WTC11 (cell line): Measurements from ENCODE around the gene OR1L6. TPM values are rescaled to one million over a fixed set of nuclear protein-coding genes. Genes with fewer than 3 reads are reported as not detected.

Experiments
- ATAC-seq: fragments of 200-7000 bp; cut with Tn5 transposase; 2 replicates; pipeline ENCODE4 v1.10.0; 2021; ENCODE audit warnings: mild to moderate bottlenecking, moderate library complexity
- CTCF ChIA-PET: fragments of 300-600 bp; sonication (Branson Sonifier 250); formaldehyde crosslinking; loops from one replicate; lab custom pipeline; 2021; ENCODE audit warnings: antibody characterized with exemption; lab: Charles Lee
- POLR2A ChIA-PET: fragments of 350-600 bp; sonication (Branson Sonifier 250); formaldehyde crosslinking; loops from one replicate; lab custom pipeline; 2021; ENCODE audit warnings: antibody characterized with exemption; lab: Charles Lee
- DNase-seq: peaks from one replicate; pipeline ENCODE4 v3.0.0; 2021; ENCODE audit warnings: low spot score
- H3K27ac Mint-ChIP-seq: 2 replicates; pipeline ENCODE4 v1.8.0; 2021; ENCODE audit warnings: mixed read lengths
- H3K27me3 Mint-ChIP-seq: 2 replicates; pipeline ENCODE4 v1.8.0; 2021; ENCODE audit warnings: low read depth, mild to moderate bottlenecking, moderate library complexity, mixed read lengths
- H3K36me3 Mint-ChIP-seq: 2 replicates; pipeline ENCODE4 v1.8.0; 2021; ENCODE audit warnings: mixed read lengths
- H3K4me1 Mint-ChIP-seq: 2 replicates; pipeline ENCODE4 v1.8.0; 2022; ENCODE audit warnings: mixed read lengths
- H3K4me3 Mint-ChIP-seq: 2 replicates; pipeline ENCODE4 v1.8.0; 2021; ENCODE audit warnings: mild to moderate bottlenecking, moderate library complexity, mixed read lengths
- H3K9me3 Mint-ChIP-seq: 2 replicates; pipeline ENCODE4 v1.8.0; 2021; ENCODE audit warnings: mixed read lengths
- ARID4B ChIP-seq: sonication (generic); formaldehyde crosslinking; IDR thresholded peaks from 2 replicates; pipeline ENCODE4 v1.8.0; 2023; ENCODE audit warnings: missing genetic modification reagents, mild to moderate bottlenecking, borderline replicate concordance
- ATF1 ChIP-seq: sonication (generic); formaldehyde crosslinking; IDR thresholded peaks from 2 replicates; pipeline ENCODE4 v1.8.1; 2023; ENCODE audit warnings: mild to moderate bottlenecking, moderate library complexity, missing genetic modification reagents
- CBFB ChIP-seq: sonication (generic); formaldehyde crosslinking; IDR thresholded peaks from 2 replicates; pipeline ENCODE4 v1.8.1; 2022; ENCODE audit warnings: mild to moderate bottlenecking, low read depth, missing genetic modification reagents
- CTCF ChIP-seq: fragments of 200-600 bp; IDR thresholded peaks from 2 replicates; pipeline ENCODE4 v1.8.0; 2022; ENCODE audit warnings: antibody characterized with exemption
- ESRRA ChIP-seq: sonication (generic); formaldehyde crosslinking; IDR thresholded peaks from 2 replicates; pipeline ENCODE4 v1.8.1; 2022; ENCODE audit warnings: mild to moderate bottlenecking, missing genetic modification reagents, borderline replicate concordance
- ETV6 ChIP-seq: sonication (generic); formaldehyde crosslinking; IDR thresholded peaks from 2 replicates; pipeline ENCODE4 v1.8.1; 2022; ENCODE audit warnings: mild to moderate bottlenecking, missing genetic modification reagents
- HMGA2 ChIP-seq: fragments of 250-450 bp; sonication (Bioruptor Pico); IDR thresholded peaks from 2 replicates; pipeline ENCODE4 v1.4.0; 2021; ENCODE audit warnings: mild to moderate bottlenecking, moderate library complexity
- SMAD3 ChIP-seq: sonication (generic); formaldehyde crosslinking; IDR thresholded peaks from 2 replicates; pipeline ENCODE4 v1.8.0; 2022; ENCODE audit warnings: missing genetic modification reagents, mild to moderate bottlenecking, borderline replicate concordance
- STAT6 ChIP-seq: sonication (generic); formaldehyde crosslinking; conservative IDR thresholded peaks from 2 replicates; pipeline ENCODE4 v1.8.1; 2023; ENCODE audit warnings: mild to moderate bottlenecking, low read depth, missing genetic modification reagents, moderate library complexity
- ZNF121 ChIP-seq: sonication (generic); formaldehyde crosslinking; IDR thresholded peaks from 2 replicates; pipeline ENCODE4 v1.8.0; 2023; ENCODE audit warnings: missing genetic modification reagents
- ZNF232 ChIP-seq: sonication (generic); formaldehyde crosslinking; IDR thresholded peaks from 2 replicates; pipeline ENCODE4 v1.8.0; 2022; ENCODE audit warnings: mild to moderate bottlenecking, missing genetic modification reagents
- ZNF532 ChIP-seq: fragments of 250-450 bp; sonication (Bioruptor Pico); IDR thresholded peaks from 2 replicates; pipeline ENCODE4 v1.9.0; 2021; ENCODE audit warnings: mild to moderate bottlenecking, borderline replicate concordance
- total RNA-seq: library from RNA; stranded (reverse); gene quantifications from 3 replicates; pipeline ENCODE4 v1.2.3, GENCODE V29; 2021
- TF ChIP-seq, protein P1 (sequence below): fragments of 250-450 bp; sonication (Bioruptor Pico); IDR thresholded peaks from 2 replicates; pipeline ENCODE4 v1.9.0; 2021; ENCODE audit warnings: mild to moderate bottlenecking

The OR1L6 gene
- total RNA-seq, 1 experiment from 2014 or later, result not detected

DNA sequence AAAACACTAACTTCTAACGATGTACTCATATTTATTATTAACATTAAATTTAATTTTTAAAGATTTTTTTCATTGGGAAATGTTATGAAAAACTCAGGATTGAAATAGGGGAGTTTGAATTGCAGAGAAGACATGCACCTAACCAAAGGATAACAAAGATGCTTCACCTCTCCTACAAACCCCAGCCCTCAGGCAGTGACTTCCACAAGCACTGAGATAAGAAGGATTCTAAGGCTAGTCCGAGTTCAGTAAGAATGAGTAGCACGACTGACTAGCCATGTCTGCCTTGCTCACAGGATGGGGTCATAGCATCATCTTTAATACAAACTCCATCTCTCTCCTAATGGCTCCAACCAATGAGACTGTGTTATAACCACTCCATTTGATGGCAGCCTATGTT, 39.6 kb downstream of the OR1L6 start (continued):
- TF ChIP-seq ARID4B (CRISPR knock-in tag), result no peak
- TF ChIP-seq, all 79 proteins: peak for 0

DNA sequence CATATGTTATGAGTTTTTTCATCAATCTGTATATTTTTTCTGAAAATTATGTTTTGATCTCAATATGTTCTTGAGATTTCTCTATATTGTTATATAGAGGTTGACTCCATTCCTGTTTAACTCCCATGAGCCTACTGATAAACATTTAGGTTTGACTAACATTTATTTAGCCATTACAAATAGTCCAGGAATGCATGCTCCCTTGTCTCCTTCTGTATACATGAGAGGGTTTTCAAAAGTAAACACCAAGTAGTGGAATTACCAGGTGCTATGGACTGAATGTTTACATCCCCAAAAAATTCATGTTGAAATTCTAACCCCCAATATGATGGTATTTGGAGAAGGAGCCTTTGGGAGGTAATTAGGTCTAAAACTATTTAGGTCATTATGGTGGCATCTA, 43.2 kb downstream of the OR1L6 start:
- Mint-ChIP-seq H3K27ac (no peak overlapping the region), H3K27me3 (peaks cover under 1% of the 10 kb centered on the region; the same call in 1 of the 2 replicates), H3K36me3 (peaks cover 13% of the 10 kb centered on the region), H3K4me3 (no peak overlapping the region), H3K9me3 (peaks cover 53% of the 10 kb centered on the region), H3K4me1 (no peaks in the 10 kb centered on the region)
- DNase-seq (no peak), ATAC-seq (no peak)
- CTCF ChIA-PET, result no interaction called here
- no peak for TF ChIP-seq ETV6
- no peak for TF ChIP-seq HMGA2 (CRISPR knock-in tag)
- no peak for TF ChIP-seq ESRRA (CRISPR knock-in tag)
- no peak for TF ChIP-seq ATF1
- TF ChIP-seq SMAD3 (CRISPR knock-in tag), result no peak
- no peak for TF ChIP-seq ZNF232 (CRISPR knock-in tag)
- no peak for TF ChIP-seq CBFB (CRISPR knock-in tag)
- POLR2A ChIA-PET, result no interaction called here

DNA sequence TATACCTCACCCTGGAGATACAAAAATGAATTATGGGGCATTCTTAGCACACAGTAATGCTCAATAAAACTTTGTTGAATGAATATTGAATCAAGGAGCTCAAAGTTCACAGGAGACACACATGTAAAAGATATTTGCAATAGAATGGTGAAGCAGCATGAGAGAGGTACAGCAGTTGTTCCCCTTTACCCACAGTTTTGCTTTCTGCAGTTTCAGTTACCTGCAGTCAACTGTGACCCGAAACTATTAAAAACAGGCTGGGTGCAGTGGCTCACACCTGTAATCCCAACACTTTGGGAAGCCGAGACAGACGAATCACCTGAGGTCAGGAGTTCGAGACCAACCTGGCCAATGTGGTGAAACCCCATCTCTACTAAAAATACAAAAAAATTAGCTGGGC, 44.2 kb downstream of the OR1L6 start:
- ATAC-seq, result no peak
- Mint-ChIP-seq H3K4me1 (no peaks in the 10 kb centered on the region), H3K4me3 (no peak overlapping the region), H3K27me3 (no peaks in the 10 kb centered on the region; the same call in 1 of the 2 replicates), H3K27ac (no peak overlapping the region), H3K9me3 (peaks cover 57% of the 10 kb centered on the region), H3K36me3 (peaks cover 13% of the 10 kb centered on the region)
- ChIA-PET POLR2A (no interaction called here), CTCF (no interaction called here)
- no peak for DNase-seq
- no peak for TF ChIP-seq STAT6 (CRISPR knock-in tag)
- no peak for TF ChIP-seq CTCF
- TF ChIP-seq, protein P1, sequence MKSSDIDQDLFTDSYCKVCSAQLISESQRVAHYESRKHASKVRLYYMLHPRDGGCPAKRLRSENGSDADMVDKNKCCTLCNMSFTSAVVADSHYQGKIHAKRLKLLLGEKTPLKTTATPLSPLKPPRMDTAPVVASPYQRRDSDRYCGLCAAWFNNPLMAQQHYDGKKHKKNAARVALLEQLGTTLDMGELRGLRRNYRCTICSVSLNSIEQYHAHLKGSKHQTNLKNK (CRISPR knock-in tag), result no peak
- TF ChIP-seq ZNF532 (CRISPR knock-in tag), result no peak
- TF ChIP-seq ZNF121 (CRISPR knock-in tag), result no peak
- TF ChIP-seq, all 79 proteins: peak for 0
